Caco-2 (cell line): ENCODE data around the gene TOPBP1. TPM values are rescaled to one million over a fixed set of nuclear protein-coding genes. Genes with fewer than 3 reads are reported as not detected.

Source experiments
- BruUV-seq: library from RNA; stranded (reverse); fragments of 400-500 nt; replicated peaks from 2 replicates; lab custom pipeline; 2021; lab: Mats Ljungman, UMichigan
- CTCF ChIA-PET: fragments of 300-600 bp; sonication (Branson Sonifier 250); formaldehyde crosslinking; loops from one replicate; lab custom pipeline; 2022; ENCODE audit warnings: antibody characterized with exemption; lab: Charles Lee
- POLR2A ChIA-PET: fragments of 300-600 bp; sonication (Branson Sonifier 250); formaldehyde crosslinking; loops from one replicate; lab custom pipeline; 2022; ENCODE audit warnings: antibody characterized with exemption; lab: Charles Lee
- DNase-seq, 2 experiments: peaks; one replicate each; pipeline versions ENCODE4 v3.0.0 to v3.0.0-alpha.2; 2020 to 2022
- H3K27me3 ChIP-seq: replicated peaks from 2 replicates; pipeline ENCODE4 v1.6.0; 2011; ENCODE audit warnings: low read length; ENCODE audit not compliant: control insufficient read depth, insufficient read depth
- H3K36me3 ChIP-seq: 2 replicates; pipeline ENCODE4 v1.5.1; 2011; ENCODE audit warnings: low read length; ENCODE audit not compliant: control insufficient read depth, insufficient read depth
- H3K4me1 ChIP-seq: fragments of 250-450 bp; sonication (Bioruptor Pico); 2 replicates; pipeline ENCODE4 v1.5.1; 2020; ENCODE audit warnings: mild to moderate bottlenecking
- H3K4me3 ChIP-seq: 2 replicates; pipeline ENCODE4 v1.5.1; 2011; ENCODE audit warnings: low read depth, mild to moderate bottlenecking, control low read depth, low read length
- H3K9me3 ChIP-seq: fragments of 250-450 bp; sonication (Bioruptor Pico); 2 replicates; pipeline ENCODE4 v1.5.1; 2020; ENCODE audit warnings: mild to moderate bottlenecking, moderate library complexity
- H3K27ac Mint-ChIP-seq: one replicate; pipeline ENCODE4 v1.8.0; 2022; ENCODE audit warnings: mixed read lengths; ENCODE audit not compliant: unreplicated experiment
- H3K27me3 Mint-ChIP-seq: one replicate; pipeline ENCODE4 v1.8.0; 2022; ENCODE audit warnings: mixed read lengths; ENCODE audit not compliant: insufficient read depth, unreplicated experiment
- H3K36me3 Mint-ChIP-seq: one replicate; pipeline ENCODE4 v1.8.0; 2022; ENCODE audit warnings: mild to moderate bottlenecking, mixed read lengths; ENCODE audit not compliant: insufficient read depth, unreplicated experiment
- H3K4me1 Mint-ChIP-seq: one replicate; pipeline ENCODE4 v1.8.0; 2022; ENCODE audit warnings: low read depth, mixed read lengths; ENCODE audit not compliant: unreplicated experiment
- H3K4me3 Mint-ChIP-seq: one replicate; pipeline ENCODE4 v1.8.0; 2022; ENCODE audit warnings: mild to moderate bottlenecking, moderate library complexity, mixed read lengths; ENCODE audit not compliant: unreplicated experiment
- H3K9me3 Mint-ChIP-seq: one replicate; pipeline ENCODE4 v1.8.0; 2022; ENCODE audit warnings: mixed read lengths; ENCODE audit not compliant: unreplicated experiment
- intact Hi-C: fragments of 100-400 bp; cut with micrococcal nuclease; formaldehyde crosslinking; loops from one replicate; pipeline ENCODE4 v1.10.0; 2022; ENCODE audit not compliant: unreplicated experiment
- total RNA-seq: library from RNA; stranded (reverse); gene quantifications from 2 replicates; pipeline ENCODE4 v1.2.3, GENCODE V29; 2022
- TF ChIP-seq, protein P1 (sequence below), 2 experiments: fragments of 200-600 bp in 1 of 2; IDR thresholded peaks; 1 replicate in 1 of 2; 2 replicates in 1 of 2; pipeline versions ENCODE4 v1.5.1 to v1.8.0; 2011 to 2022; ENCODE audit warnings: antibody characterized with exemption in 1 of 2, control low read depth in 1 of 2, inconsistent platforms in 1 of 2, low read depth in 1 of 2, low read length in 1 of 2, mild to moderate bottlenecking in 1 of 2, moderate library complexity in 1 of 2; ENCODE audit not compliant: insufficient read depth in 1 of 2, severe bottlenecking in 1 of 2, unreplicated experiment in 1 of 2

TOPBP1 gene
- total RNA-seq, 1 experiment from 2014 or later: 57.1 TPM

DNA sequence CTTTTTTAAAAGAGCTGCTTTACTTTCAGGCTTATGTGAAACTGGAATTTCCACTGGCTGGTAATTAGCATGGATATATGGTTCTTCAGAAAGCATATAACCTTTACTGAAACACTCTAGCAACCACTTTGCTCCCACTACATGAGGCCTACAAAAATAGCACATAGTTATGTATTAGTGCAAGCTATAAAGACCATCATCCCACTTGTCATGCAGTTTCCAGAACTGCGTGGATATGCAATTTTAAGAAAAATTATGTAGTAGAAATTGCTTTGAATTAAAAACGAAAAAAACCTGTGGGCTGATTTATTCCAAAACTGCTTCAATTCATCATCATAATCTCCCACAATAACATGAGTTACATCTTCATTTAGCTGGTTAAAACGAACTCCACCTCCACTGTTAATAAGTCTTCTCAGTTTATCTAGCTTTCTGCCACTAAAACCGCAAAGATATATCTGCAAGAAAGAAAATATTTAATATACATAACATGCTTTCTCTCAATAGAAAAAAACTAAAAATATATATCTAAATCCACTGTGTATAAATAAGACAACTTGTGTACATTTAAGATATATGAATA, 12.2 kb downstream of the TOPBP1 start:
- no peak for DNase-seq
- no peaks in the 10 kb centered on the region for H3K9me3 ChIP-seq
- Mint-ChIP-seq H3K27me3 (no peaks in the 10 kb centered on the region), H3K27ac (no peak overlapping the region), H3K4me1 (peaks cover 8% of the 10 kb centered on the region), H3K36me3 (peaks cover 44% of the 10 kb centered on the region), H3K4me3 (no peak overlapping the region), H3K9me3 (no peaks in the 10 kb centered on the region)
- ChIA-PET CTCF (no interaction called here), POLR2A (no interaction called here)
- BruUV-seq: no TSS peak
- TF ChIP-seq, protein P1, sequence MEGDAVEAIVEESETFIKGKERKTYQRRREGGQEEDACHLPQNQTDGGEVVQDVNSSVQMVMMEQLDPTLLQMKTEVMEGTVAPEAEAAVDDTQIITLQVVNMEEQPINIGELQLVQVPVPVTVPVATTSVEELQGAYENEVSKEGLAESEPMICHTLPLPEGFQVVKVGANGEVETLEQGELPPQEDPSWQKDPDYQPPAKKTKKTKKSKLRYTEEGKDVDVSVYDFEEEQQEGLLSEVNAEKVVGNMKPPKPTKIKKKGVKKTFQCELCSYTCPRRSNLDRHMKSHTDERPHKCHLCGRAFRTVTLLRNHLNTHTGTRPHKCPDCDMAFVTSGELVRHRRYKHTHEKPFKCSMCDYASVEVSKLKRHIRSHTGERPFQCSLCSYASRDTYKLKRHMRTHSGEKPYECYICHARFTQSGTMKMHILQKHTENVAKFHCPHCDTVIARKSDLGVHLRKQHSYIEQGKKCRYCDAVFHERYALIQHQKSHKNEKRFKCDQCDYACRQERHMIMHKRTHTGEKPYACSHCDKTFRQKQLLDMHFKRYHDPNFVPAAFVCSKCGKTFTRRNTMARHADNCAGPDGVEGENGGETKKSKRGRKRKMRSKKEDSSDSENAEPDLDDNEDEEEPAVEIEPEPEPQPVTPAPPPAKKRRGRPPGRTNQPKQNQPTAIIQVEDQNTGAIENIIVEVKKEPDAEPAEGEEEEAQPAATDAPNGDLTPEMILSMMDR (IDR thresholded peaks at IDR 0.05; ENCODE audit: insufficient read depth in 1 of 2, low read depth in 1 of 2, low read length in 1 of 2, severe bottlenecking in 1 of 2, unreplicated experiment in 1 of 2): no peak
- H3K4me1 ChIP-seq: peaks cover 24% of the 10 kb centered on the region
- intact Hi-C loops: no loop called here
- H3K27me3 ChIP-seq: no peaks in the 10 kb centered on the region
- no peak overlapping the region for H3K4me3 ChIP-seq
- H3K36me3 ChIP-seq: no peaks in the 10 kb centered on the region

DNA sequence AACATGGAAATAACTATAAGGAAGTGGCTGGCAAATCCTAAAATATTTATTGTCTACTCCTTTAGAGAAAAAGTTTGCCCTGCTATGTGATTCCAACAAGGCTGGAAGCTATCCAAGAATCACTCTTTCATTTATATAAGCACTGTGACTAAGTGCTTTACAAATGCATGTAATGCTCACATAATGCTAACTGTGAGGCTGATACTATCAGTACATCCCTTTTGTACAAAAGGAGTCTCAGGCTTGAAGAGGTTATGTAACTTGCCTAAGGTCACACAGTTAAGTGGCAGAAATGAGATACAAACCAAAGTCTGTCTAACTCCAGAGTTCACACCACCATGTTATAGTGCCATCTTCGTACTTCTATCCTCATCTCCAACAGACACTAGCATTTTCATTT, 17.0 kb downstream of the TOPBP1 start:
- Histone ChIP-seq H3K36me3 (no peaks in the 10 kb centered on the region; the same call in 1 of the 2 replicates), H3K9me3 (no peaks in the 10 kb centered on the region), H3K4me1 (peaks cover 24% of the 10 kb centered on the region), H3K27me3 (no peaks in the 10 kb centered on the region), H3K4me3 (no peak overlapping the region)
- H3K4me3 Mint-ChIP-seq: no peak overlapping the region
- no peak for DNase-seq
- ChIA-PET POLR2A (no interaction called here), CTCF (no interaction called here)
- intact Hi-C loops: no loop called here
- peaks cover 61% of the 10 kb centered on the region for H3K36me3 Mint-ChIP-seq
- no peaks in the 10 kb centered on the region for H3K27me3 Mint-ChIP-seq
- TF ChIP-seq, protein P1 (IDR thresholded peaks at IDR 0.05; ENCODE audit: insufficient read depth in 1 of 2, low read depth in 1 of 2, low read length in 1 of 2, severe bottlenecking in 1 of 2, unreplicated experiment in 1 of 2): no peak
- peaks cover 8% of the 10 kb centered on the region for H3K4me1 Mint-ChIP-seq
- H3K9me3 Mint-ChIP-seq: no peaks in the 10 kb centered on the region
- BruUV-seq: no TSS peak
- no peak overlapping the region for H3K27ac Mint-ChIP-seq

GRCh38 chr3:133643611-133644010, 18.1 kb downstream of the TOPBP1 start:
- Histone ChIP-seq H3K4me1 (peaks cover 24% of the 10 kb centered on the region), H3K36me3 (no peaks in the 10 kb centered on the region; the same call in 1 of the 2 replicates), H3K27me3 (no peaks in the 10 kb centered on the region), H3K9me3 (no peaks in the 10 kb centered on the region), H3K4me3 (no peak overlapping the region)
- TF ChIP-seq, protein P1 (IDR thresholded peaks at IDR 0.05; ENCODE audit: insufficient read depth in 1 of 2, low read depth in 1 of 2, low read length in 1 of 2, severe bottlenecking in 1 of 2, unreplicated experiment in 1 of 2): no peak
- BruUV-seq: no TSS peak
- ChIA-PET POLR2A (no interaction called here), CTCF (no interaction called here)
- Mint-ChIP-seq H3K27me3 (no peaks in the 10 kb centered on the region), H3K9me3 (no peaks in the 10 kb centered on the region), H3K4me1 (peaks cover 8% of the 10 kb centered on the region), H3K4me3 (no peak overlapping the region), H3K27ac (no peak overlapping the region), H3K36me3 (peaks cover 72% of the 10 kb centered on the region)
- DNase-seq: no peak
- intact Hi-C loops: no loop called here
